IPS-20b (cell line): Measurements from ENCODE around the gene TSPAN10.
A peak's percentile ranks its signal among the peaks of the same experiment; 100 is the strongest.
"Not testable (repeated sequence)": the region's sequence is repeated elsewhere in the genome, so short reads cannot be mapped to it uniquely, and the experiment has no call there.

Source experiments
- H3K27ac ChIP-seq: one replicate; pipeline ENCODE4 v1.5.1; 2013; ENCODE audit warnings: low read length
- H3K27me3 ChIP-seq: 2 replicates; pipeline ENCODE4 v1.6.1; 2013; ENCODE audit warnings: mild to moderate bottlenecking, low read length, inconsistent platforms; ENCODE audit not compliant: insufficient read depth
- H3K36me3 ChIP-seq: 2 replicates; pipeline ENCODE4 v1.6.1; 2013; ENCODE audit warnings: low read depth, mild to moderate bottlenecking, inconsistent platforms, low read length, moderate library complexity; ENCODE audit not compliant: insufficient read depth
- H3K4me1 ChIP-seq: 2 replicates; pipeline ENCODE4 v1.6.1; 2013; ENCODE audit warnings: mild to moderate bottlenecking, control low read depth, inconsistent platforms, low read length, moderate library complexity; ENCODE audit not compliant: insufficient read depth
- H3K4me3 ChIP-seq: 2 replicates; pipeline ENCODE4 v1.5.1; 2013; ENCODE audit warnings: mild to moderate bottlenecking, low read length, inconsistent platforms
- H3K9ac ChIP-seq: 2 replicates; pipeline ENCODE4 v1.6.1; 2013; ENCODE audit warnings: low read depth, mild to moderate bottlenecking, inconsistent platforms, low read length, moderate library complexity
- H3K9me3 ChIP-seq: 2 replicates; pipeline ENCODE4 v1.6.1; 2013; ENCODE audit warnings: mild to moderate bottlenecking, low read depth, low read length, inconsistent platforms; ENCODE audit not compliant: insufficient read depth

The TSPAN10 gene

DNA sequence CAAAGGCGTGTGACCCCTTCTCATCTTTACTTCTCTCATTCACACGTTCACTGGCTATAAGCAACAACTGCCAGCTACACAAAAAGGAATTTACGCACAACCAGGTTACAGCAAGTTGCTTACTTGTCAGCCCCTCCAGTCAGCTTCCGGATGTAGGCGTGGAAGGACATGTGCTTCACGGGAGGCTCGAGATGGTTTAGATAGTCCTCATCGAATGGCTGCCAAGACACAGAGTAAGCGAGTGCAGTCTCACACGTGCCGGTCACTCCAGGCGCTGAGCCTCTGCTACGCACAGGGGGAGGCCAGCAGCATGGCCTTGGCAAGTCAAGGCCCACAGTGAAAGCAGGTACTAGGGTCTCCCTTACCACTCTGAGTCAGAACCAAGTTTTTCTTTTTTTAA is 28.4 kb upstream of the TSPAN10 start:
- Histone ChIP-seq H3K9me3 (no peaks in the 10 kb centered on the region), H3K27ac (no peak overlapping the region), H3K27me3 (no peaks in the 10 kb centered on the region), H3K9ac (no peak overlapping the region), H3K4me3 (no peak overlapping the region), H3K4me1 (no peaks in the 10 kb centered on the region), H3K36me3 (peaks cover 83% of the 10 kb centered on the region)

DNA sequence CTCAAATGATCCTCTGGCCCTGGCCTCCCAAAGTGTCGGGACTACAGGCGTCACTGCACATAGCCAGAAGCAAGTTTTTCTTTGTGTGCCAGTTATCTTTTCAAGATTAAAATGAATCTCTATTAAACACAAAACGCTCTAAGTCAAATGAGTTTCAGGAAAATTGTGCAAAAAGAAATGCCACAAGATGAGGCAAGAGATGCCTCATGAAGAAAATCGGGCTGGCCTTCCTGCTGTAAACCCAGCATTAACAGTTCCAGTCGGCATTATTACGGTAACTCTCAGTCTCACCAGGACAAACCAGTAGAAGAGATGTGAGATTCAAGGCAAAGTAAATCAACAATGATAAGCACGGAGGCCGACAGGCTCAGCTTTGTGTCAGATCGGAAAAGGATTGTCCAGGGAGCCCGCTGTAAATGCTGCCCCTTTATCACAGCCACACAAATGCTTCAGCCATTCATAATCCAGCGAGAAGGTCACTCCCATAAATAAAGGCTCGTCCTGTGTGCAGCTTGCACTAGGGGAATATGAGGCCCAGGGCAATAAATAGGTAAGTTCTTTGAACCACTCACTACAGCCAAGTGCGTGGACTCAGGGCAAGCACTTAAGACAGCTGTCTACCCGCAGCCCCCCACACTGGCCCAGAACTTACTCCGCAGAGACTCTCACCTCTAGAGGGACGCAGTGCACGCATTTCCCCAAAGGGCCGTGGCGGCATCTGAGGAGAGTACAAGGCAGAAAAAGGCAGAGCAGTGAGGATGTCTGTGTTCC is 27.3 kb upstream of the TSPAN10 start:
- no peak overlapping the region for H3K4me3 ChIP-seq
- no peaks in the 10 kb centered on the region for H3K4me1 ChIP-seq
- H3K27me3 ChIP-seq, result no peaks in the 10 kb centered on the region
- peaks cover 81% of the 10 kb centered on the region for H3K36me3 ChIP-seq
- H3K9me3 ChIP-seq, result no peaks in the 10 kb centered on the region
- H3K9ac ChIP-seq, result no peak overlapping the region
- no peak overlapping the region for H3K27ac ChIP-seq

DNA sequence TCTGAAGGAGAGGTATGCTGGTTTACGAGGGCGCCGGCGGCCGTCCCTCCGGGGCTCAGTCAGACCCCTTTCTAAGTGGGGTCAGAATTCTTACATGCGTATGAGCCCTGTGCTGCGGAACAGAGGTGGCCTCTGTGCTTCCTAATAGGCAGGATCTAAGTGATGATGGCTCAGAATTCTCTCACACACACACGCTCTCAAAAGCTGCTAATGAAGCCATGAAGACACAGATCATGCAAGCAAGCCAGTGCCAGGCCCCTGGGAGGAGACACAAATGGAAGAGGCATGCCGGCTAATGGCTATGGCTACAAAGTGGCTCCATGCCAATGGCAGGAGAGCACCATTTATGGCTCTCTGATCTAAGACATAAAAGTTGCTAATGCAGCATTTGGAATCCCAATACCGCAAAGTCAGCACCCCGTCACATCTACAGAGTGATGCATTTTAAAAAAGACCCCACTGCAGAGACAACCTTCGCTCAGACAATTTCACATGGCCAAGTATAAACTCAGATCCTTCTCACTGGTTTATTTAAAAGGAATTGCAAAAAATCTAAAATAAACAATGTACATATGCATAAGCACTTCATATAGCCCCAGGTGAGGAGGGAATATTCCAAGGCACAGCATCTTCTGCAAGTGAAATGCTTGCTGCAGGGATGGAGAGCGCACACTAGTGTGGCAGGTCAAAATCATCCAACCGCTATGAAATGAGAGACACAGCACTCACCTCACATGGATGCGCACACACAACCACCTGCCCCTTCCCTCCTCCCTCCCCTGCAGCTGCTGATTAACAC is 24.6 kb upstream of the TSPAN10 start:
- no peak overlapping the region for H3K4me3 ChIP-seq
- H3K9me3 ChIP-seq, result no peaks in the 10 kb centered on the region
- no peak overlapping the region for H3K9ac ChIP-seq
- peaks cover 79% of the 10 kb centered on the region for H3K36me3 ChIP-seq
- no peak overlapping the region for H3K27ac ChIP-seq
- no peaks in the 10 kb centered on the region for H3K4me1 ChIP-seq
- no peaks in the 10 kb centered on the region for H3K27me3 ChIP-seq

DNA sequence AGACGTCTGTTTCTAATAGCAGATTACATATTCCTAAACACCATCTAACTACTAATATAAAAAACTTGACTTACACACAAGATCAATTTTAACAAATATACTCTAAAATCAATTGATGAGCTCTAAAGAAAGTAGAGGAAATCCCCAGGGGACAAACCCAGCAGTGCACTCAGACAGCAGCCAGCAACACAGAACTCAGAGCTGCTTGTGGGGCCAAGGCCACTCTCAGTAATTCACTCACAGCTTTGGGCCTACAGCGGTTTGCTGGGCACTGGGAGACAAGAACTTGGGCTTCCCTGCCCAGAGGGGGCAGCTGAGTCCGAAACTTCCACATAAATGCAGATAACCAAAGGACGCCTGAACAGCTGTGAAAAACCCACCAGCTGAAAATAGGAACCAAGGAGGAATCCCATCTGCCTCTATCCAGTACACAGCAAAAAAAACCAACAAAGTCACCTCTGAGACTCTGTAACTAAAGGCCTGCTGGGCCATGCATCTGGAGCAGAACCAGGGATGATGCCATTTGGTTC is 21.5 kb upstream of the TSPAN10 start:
- H3K27me3 ChIP-seq, result no peaks in the 10 kb centered on the region
- no peak overlapping the region for H3K9ac ChIP-seq
- no peak overlapping the region for H3K4me3 ChIP-seq
- H3K4me1 ChIP-seq, result no peaks in the 10 kb centered on the region
- peaks cover 63% of the 10 kb centered on the region for H3K36me3 ChIP-seq
- H3K9me3 ChIP-seq, result no peaks in the 10 kb centered on the region
- H3K27ac ChIP-seq, result no peak overlapping the region

DNA sequence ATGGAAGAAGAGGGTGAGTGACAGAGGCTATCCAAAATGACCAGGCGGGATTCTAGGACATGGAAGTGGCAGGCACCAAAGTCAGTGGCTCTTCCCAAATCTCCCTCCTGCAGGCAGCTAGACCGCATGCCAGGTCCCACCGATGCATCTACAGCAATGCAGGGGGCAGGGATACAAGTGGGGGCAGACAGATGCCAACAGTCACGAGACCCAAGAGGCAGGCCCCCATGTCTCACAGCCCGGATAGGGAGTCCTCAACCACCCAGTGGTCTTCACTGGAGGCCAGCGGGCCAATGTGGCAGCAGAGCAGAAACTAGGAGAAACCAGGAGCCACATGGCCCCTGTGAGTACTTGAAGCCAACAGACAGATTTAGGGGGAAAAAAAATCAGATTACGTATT is 20.1 kb upstream of the TSPAN10 start:
- Histone ChIP-seq H3K4me3 (no peak overlapping the region), H3K4me1 (no peaks in the 10 kb centered on the region), H3K9me3 (no peaks in the 10 kb centered on the region), H3K36me3 (peaks cover 75% of the 10 kb centered on the region), H3K9ac (no peak overlapping the region), H3K27me3 (no peaks in the 10 kb centered on the region), H3K27ac (no peak overlapping the region)

DNA sequence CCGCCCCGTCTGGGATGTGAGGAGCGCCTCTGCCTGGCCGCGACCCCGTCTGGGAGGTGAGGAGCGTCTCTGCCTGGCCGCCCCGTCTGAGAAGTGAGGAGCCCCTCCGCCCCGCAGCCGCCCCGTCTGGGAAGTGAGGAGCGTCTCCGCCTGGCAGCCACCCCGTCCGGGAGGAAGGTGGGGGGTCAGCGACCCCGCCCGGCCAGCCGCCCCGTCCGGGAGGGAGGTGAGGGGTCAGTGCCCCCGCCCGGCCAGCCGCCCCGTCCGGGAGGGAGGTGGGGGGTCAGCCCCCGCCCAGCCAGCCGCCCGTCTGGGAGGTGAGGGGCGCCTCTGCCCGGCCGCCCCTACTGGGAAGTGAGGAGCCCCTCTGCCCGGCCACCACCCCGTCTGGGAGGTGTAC is 18.7 kb upstream of the TSPAN10 start:
- H3K27ac ChIP-seq, H3K27me3 ChIP-seq, H3K4me3 ChIP-seq, H3K9me3 ChIP-seq, H3K9ac ChIP-seq, H3K4me1 ChIP-seq: not testable (repeated sequence)
- peaks cover 74% of the 10 kb centered on the region for H3K36me3 ChIP-seq

DNA sequence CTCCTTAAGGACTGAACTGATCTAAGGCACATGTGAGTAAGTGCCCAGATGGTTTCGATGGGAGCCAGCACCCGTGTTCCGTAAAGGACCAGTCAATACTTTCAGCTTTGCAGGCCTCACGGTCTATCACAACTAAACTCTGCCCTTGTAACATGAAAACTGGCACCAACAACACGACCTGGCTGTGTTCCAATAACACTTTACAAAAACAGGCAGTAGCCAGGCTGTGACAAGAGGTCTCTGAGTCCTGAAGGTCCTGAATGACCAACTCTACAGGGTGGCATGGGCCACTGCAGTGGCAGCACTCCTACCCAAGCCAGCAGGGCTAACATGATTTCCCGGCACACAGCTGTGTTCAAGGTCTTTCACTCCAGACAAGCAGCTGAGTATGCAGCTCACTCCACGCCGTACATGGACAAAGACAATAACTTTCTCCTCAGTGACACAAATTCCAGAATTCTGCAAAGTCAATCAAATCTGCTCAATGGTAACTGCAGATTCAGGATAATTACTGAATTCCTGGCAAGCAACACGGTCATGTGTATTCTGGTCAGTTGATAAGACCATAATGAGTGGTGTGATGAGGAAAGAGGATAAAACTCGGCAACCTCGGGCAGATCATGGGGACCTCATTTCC is 15.4 kb upstream of the TSPAN10 start:
- Histone ChIP-seq H3K4me3 (no peak overlapping the region), H3K36me3 (peaks cover 80% of the 10 kb centered on the region), H3K9ac (no peak overlapping the region), H3K27me3 (no peaks in the 10 kb centered on the region), H3K9me3 (no peaks in the 10 kb centered on the region), H3K4me1 (no peaks in the 10 kb centered on the region), H3K27ac (no peak overlapping the region)

DNA sequence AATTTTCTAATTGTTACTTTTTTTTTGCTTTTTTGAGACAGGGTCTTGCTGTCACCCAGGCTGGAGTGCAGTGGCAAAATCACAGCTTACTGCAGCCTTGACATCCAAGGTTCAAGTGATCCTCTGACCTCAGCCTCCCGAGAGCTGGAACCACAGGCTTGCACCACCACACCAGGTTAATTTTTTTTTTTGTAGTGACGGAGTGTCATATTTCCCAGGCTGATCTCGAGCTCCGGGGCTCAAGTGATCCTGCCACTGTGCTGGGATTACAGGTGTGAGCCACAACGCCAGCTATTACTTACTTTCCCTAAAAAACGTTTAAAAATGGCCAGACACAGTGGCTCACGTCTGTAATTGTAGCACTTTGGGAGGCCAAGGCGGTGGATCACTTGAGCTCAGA is 6.7 kb upstream of the TSPAN10 start:
- no peak overlapping the region for H3K9ac ChIP-seq
- no peak overlapping the region for H3K27ac ChIP-seq
- peaks cover 49% of the 10 kb centered on the region for H3K36me3 ChIP-seq
- no peaks in the 10 kb centered on the region for H3K4me1 ChIP-seq
- no peaks in the 10 kb centered on the region for H3K9me3 ChIP-seq
- H3K4me3 ChIP-seq, result no peak overlapping the region
- H3K27me3 ChIP-seq, result no peaks in the 10 kb centered on the region

DNA sequence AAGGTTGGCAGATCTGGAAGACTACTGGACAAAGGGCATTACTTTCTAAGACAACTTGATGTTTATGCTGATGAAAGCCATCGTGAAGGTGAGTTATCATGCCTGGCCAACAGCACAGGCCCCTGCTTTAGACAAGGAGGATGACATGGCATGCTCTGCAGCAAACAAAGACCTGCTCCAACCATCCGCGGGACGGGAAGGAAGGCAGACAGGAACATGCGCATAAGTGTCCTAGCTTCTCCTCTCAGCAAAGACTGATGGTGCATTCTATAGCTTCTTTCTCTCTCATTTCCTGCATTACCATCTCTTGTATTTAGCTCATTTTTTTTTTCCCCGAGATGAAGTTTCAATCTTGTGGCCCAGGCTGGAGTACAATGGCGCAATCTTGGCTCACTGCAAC is 5.5 kb upstream of the TSPAN10 start:
- no peak overlapping the region for H3K4me3 ChIP-seq
- peaks cover 37% of the 10 kb centered on the region for H3K36me3 ChIP-seq
- H3K9ac ChIP-seq, result no peak overlapping the region
- no peaks in the 10 kb centered on the region for H3K9me3 ChIP-seq
- H3K4me1 ChIP-seq, result no peaks in the 10 kb centered on the region
- H3K27ac ChIP-seq, result no peak overlapping the region
- no peaks in the 10 kb centered on the region for H3K27me3 ChIP-seq

DNA sequence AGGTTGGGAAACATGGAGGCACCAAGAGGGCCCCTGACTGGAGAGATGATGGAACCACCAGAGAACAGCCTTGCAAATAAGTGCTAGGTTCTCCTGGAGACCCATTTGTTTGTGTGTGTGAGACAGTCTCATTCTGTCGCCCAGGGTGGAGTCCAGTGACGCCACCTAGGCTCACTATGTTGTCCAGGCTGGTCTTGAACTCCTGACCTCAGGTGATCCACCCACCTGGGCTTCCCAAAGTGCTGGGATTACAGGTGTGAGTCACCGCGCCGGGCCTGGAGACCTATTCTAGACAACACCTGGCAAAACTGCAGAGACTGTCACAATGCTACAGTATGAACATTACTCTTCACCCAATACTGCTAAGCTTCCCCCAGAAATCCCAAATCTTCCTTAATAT is 1.6 kb upstream of the TSPAN10 start:
- no peaks in the 10 kb centered on the region for H3K9me3 ChIP-seq
- H3K27ac ChIP-seq, result no peak overlapping the region
- no peaks in the 10 kb centered on the region for H3K27me3 ChIP-seq
- H3K4me1 ChIP-seq, result no peaks in the 10 kb centered on the region
- H3K4me3 ChIP-seq, result peak overlapping the region; percentile 96
- H3K9ac ChIP-seq, result no peak overlapping the region
- H3K36me3 ChIP-seq, result peaks cover 3% of the 10 kb centered on the region; the same call in 1 of the 2 replicates

DNA sequence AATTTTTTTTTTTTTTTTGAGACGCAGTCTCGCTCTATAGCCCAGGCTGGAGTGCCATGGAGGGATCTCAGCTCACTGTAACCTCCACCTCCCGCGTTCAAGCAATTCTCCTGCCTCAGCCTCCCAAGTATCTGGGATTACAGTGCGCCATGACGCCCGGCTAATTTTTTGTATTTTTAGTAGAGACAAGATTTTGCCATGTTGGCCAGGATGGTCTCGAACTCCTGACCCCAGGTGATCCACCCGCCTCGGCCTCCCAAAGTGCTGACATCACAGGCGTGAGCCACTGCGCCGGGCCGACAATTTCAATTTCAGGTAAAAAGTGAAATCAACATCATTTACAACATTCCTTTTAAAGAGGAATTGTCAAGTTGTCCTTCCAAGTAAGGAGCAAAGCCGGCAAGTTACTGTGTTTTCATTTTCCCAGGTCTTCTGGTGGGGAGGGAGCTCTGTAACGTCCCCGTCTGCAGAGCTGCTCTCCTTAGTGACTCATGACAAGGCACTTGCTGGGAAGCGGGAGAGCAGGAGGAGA is 957 bp upstream of the TSPAN10 start:
- peaks cover 3% of the 10 kb centered on the region; the same call in 1 of the 2 replicates for H3K36me3 ChIP-seq
- no peaks in the 10 kb centered on the region for H3K4me1 ChIP-seq
- peak overlapping the region; percentile 88 for H3K27ac ChIP-seq
- H3K9ac ChIP-seq, result peak overlapping the region; percentile 97
- no peaks in the 10 kb centered on the region for H3K27me3 ChIP-seq
- H3K9me3 ChIP-seq, result no peaks in the 10 kb centered on the region
- peak overlapping the region; percentile 96 for H3K4me3 ChIP-seq
